GM12864 (cell line): ENCODE data around the gene APOBEC2.

ENCODE experiments used
- DNase-seq: peaks from one replicate; pipeline ENCODE4 v3.0.0-alpha.2; 2011; ENCODE audit warnings: low read depth
- H3K4me3 ChIP-seq: 2 replicates; pipeline ENCODE4 v1.5.1; 2011; ENCODE audit warnings: mild to moderate bottlenecking, low read depth, low read length, control low read depth
- CTCF ChIP-seq: IDR thresholded peaks from 2 replicates; pipeline ENCODE4 v1.5.1; 2011; ENCODE audit warnings: low read depth, mild to moderate bottlenecking, moderate library complexity, low read length, control low read depth, inconsistent platforms; ENCODE audit errors: missing control alignments

The APOBEC2 gene

GRCh38 chr6:41017663-41018062 lies 35.3 kb upstream of the APOBEC2 start:
- TF ChIP-seq CTCF = no peak
- H3K4me3 ChIP-seq = no peak overlapping the region
- DNase-seq = no peak

DNA sequence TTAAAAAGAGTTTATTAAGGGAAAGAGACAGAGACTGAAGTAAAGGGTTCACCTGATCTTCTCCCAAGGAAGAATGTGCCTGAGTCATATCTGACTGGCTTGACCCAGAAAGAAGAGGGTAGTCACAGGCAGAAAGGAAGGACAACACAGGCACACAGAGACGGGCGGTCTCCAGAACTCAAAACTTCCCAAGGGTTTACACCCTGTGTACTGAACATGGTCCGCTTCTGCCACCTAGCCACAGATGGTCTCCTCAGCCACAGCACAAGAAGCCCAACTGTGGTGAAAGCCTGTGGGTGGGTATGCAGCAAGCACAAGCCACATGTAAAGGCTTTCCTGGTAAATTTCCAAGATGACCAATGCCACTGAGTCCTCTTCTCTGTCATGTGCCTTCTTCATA lies 31.2 kb upstream of the APOBEC2 start:
- no peak overlapping the region for H3K4me3 ChIP-seq
- no peak for TF ChIP-seq CTCF
- no peak for DNase-seq

DNA sequence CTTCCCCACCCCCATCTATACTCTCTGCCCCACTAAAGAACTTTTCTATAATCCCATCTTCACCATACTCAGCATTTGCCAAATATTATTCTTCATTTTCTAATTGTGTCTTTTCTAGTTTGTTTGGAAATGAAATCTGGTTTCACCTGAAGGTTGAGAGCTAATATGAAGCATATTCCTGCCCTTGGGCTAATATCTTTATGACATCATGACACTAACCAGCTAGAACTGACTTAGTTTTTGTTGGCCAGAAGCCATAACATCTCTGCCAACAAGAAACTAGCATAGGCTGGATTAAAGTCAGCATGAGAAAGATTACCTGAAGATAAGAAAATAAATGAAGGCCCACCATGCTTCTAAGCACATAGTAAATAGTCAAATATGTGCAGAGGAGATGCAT lies 30.7 kb upstream of the APOBEC2 start:
- TF ChIP-seq CTCF = no peak
- DNase-seq = no peak
- no peak overlapping the region for H3K4me3 ChIP-seq

DNA sequence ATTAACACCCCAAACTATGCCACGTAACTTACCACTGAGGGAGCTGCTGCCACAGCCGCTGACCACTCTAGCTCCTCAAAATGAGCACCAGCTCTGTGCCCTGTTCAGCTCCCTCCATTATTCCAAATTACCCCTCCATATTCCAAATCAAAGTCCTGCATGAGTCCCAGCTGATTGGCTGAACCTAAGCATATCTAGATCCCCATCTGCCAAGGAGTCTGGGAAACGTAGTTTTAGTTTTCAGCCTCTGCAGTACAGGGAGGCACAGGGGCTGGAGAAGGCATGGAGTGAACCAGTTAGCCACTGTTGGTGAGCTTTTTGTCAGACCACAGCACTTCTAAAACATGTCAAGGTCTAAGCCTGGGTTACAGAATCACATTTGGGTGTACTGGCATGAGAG lies 29.9 kb upstream of the APOBEC2 start:
- DNase-seq = no peak
- H3K4me3 ChIP-seq = no peak overlapping the region
- no peak for TF ChIP-seq CTCF

GRCh38 chr6:41025966-41026530 lies 27.0 kb upstream of the APOBEC2 start:
- no peak for DNase-seq
- no peak for TF ChIP-seq CTCF
- H3K4me3 ChIP-seq = no peak overlapping the region

GRCh38 chr6:41027241-41027640 lies 25.8 kb upstream of the APOBEC2 start:
- H3K4me3 ChIP-seq = no peak overlapping the region
- DNase-seq = no peak
- no peak for TF ChIP-seq CTCF

GRCh38 chr6:41027799-41028560 lies 25.0 kb upstream of the APOBEC2 start:
- H3K4me3 ChIP-seq = peak overlapping the region; percentile 48
- peak; percentile 97 for TF ChIP-seq CTCF
- DNase-seq = no peak
